Panc1 (cell line): ENCODE results near the gene CERS5. TPM values are rescaled to one million over a fixed set of nuclear protein-coding genes. Genes with fewer than 3 reads are reported as not detected.
A peak's percentile ranks its signal among the peaks of the same experiment; 100 is the strongest.

Experiments
- ATAC-seq: fragments of 200-7000 bp; cut with Tn5 transposase; 2 replicates; pipeline ENCODE4 v1.9.1; 2020; ENCODE audit warnings: mild to moderate bottlenecking, moderate library complexity
- BruUV-seq: library from RNA; stranded (reverse); fragments of 400-500 nt; replicated peaks from 2 replicates; lab custom pipeline; 2021; lab: Mats Ljungman, UMichigan
- CTCF ChIA-PET: fragments of 300-600 bp; sonication (Branson Sonifier 250); formaldehyde crosslinking; loops from one replicate; lab custom pipeline; 2022; ENCODE audit warnings: antibody characterized with exemption; lab: Charles Lee
- POLR2A ChIA-PET: fragments of 300-600 bp; sonication (Branson Sonifier 250); formaldehyde crosslinking; loops from one replicate; lab custom pipeline; 2022; ENCODE audit warnings: antibody characterized with exemption; lab: Charles Lee
- DNase-seq: peaks from one replicate; pipeline ENCODE4 v3.0.0-alpha.2; 2010; ENCODE audit warnings: low read depth, low spot score
- H3K27ac ChIP-seq: 2 replicates; pipeline ENCODE4 v1.5.1; 2011; ENCODE audit warnings: mild to moderate bottlenecking, low read length, inconsistent platforms
- H3K27me3 ChIP-seq: fragments of 200-500 bp; sonication (Bioruptor generic); 2 replicates; pipeline ENCODE4 v1.6.0; 2014; ENCODE audit warnings: low read length, inconsistent platforms; ENCODE audit not compliant: control insufficient read depth, insufficient read depth
- H3K36me3 ChIP-seq: fragments of 200-500 bp; sonication (Bioruptor generic); 2 replicates; pipeline ENCODE4 v1.5.1; 2014; ENCODE audit warnings: inconsistent platforms, mild to moderate bottlenecking, low read length, moderate library complexity; ENCODE audit not compliant: control insufficient read depth, insufficient read depth
- H3K4me1 ChIP-seq: 2 replicates; pipeline ENCODE4 v1.5.1; 2011; ENCODE audit warnings: inconsistent platforms, mild to moderate bottlenecking, low read length, moderate library complexity; ENCODE audit not compliant: control insufficient read depth, insufficient read depth
- H3K4me3 ChIP-seq, 2 experiments: 2 replicates each; pipeline ENCODE4 v1.5.1; 2011 to 2012; ENCODE audit warnings: low read depth in 2 of 2, low read length in 2 of 2, mild to moderate bottlenecking in 2 of 2, inconsistent platforms in 1 of 2, moderate library complexity in 1 of 2
- H3K9me3 ChIP-seq: fragments of 200-500 bp; sonication (Bioruptor generic); 2 replicates; pipeline ENCODE4 v1.5.1; 2014; ENCODE audit warnings: low read depth, mild to moderate bottlenecking, inconsistent platforms, low read length, moderate library complexity; ENCODE audit not compliant: control insufficient read depth, insufficient read depth
- POLR2AphosphoS5 ChIP-seq: IDR thresholded peaks from 2 replicates; pipeline ENCODE4 v1.6.1; 2012; ENCODE audit warnings: mild to moderate bottlenecking, low read depth, low read length, moderate library complexity
- REST ChIP-seq, 2 experiments: IDR thresholded peaks; 2 replicates each; pipeline ENCODE4 v1.6.1; 2011 to 2012; ENCODE audit warnings: low read depth in 2 of 2, control low read depth in 1 of 2, low read length in 1 of 2, mild to moderate bottlenecking in 1 of 2, moderate library complexity in 1 of 2; ENCODE audit not compliant: insufficient read depth in 1 of 2
- SIN3A ChIP-seq: IDR thresholded peaks from 2 replicates; pipeline ENCODE4 v1.6.1; 2012; ENCODE audit warnings: low read depth, mild to moderate bottlenecking, low read length, moderate library complexity, borderline replicate concordance; ENCODE audit not compliant: insufficient read depth
- TCF7L2 ChIP-seq: IDR thresholded peaks from 2 replicates; pipeline ENCODE4 v1.6.1; 2011; ENCODE audit warnings: mild to moderate bottlenecking, low read depth, low read length, inconsistent platforms
- in situ Hi-C: cut with HindIII; loops from 2 replicates; pipeline ENCODE4 v1.10.0; 2016; ENCODE audit warnings: low sequenced_read_pairs, low pct_unique_long_range_greater_than_20kb
- intact Hi-C: fragments of 100-400 bp; cut with micrococcal nuclease; formaldehyde crosslinking; loops from one replicate; pipeline ENCODE4 v1.10.0; 2022; ENCODE audit not compliant: unreplicated experiment
- total RNA-seq: library from RNA; stranded (reverse); gene quantifications from one replicate; pipeline ENCODE4 v1.2.1, GENCODE V29; 2021; ENCODE audit not compliant: unreplicated experiment
- TF ChIP-seq, protein P1 (sequence below): fragments of 450-650 bp; IDR thresholded peaks from 2 replicates; pipeline ENCODE4 v1.5.1; 2017; ENCODE audit warnings: mild to moderate bottlenecking

Gene CERS5
- total RNA-seq, 1 experiment from 2014 or later, result 50.5 TPM

- no peaks in the 10 kb centered on the region for H3K36me3 ChIP-seq
- intact Hi-C loops, result no loop called here
- peak overlapping the region; percentile 72; the same call in 1 of the 2 replicates for H3K27ac ChIP-seq
- BruUV-seq, result TSS peak; percentile 3
- ATAC-seq, result no peak
- peaks cover 20% of the 10 kb centered on the region for H3K4me1 ChIP-seq
- POLR2A ChIA-PET, result interaction anchor here (0.6 to 0.7 kb wide), 2 partner anchors 93 to 204 kb away, joined by 3 to 5 read pairs; no protein-coding TSS in a partner anchor
- TF ChIP-seq REST (IDR thresholded peaks at IDR 0.05; ENCODE audit: insufficient read depth in 1 of 2, low read depth in 2 of 2, low read length in 1 of 2) (no peak), SIN3A (no peak), POLR2AphosphoS5 (no peak), TCF7L2 (no peak)
- TF ChIP-seq, protein P1, sequence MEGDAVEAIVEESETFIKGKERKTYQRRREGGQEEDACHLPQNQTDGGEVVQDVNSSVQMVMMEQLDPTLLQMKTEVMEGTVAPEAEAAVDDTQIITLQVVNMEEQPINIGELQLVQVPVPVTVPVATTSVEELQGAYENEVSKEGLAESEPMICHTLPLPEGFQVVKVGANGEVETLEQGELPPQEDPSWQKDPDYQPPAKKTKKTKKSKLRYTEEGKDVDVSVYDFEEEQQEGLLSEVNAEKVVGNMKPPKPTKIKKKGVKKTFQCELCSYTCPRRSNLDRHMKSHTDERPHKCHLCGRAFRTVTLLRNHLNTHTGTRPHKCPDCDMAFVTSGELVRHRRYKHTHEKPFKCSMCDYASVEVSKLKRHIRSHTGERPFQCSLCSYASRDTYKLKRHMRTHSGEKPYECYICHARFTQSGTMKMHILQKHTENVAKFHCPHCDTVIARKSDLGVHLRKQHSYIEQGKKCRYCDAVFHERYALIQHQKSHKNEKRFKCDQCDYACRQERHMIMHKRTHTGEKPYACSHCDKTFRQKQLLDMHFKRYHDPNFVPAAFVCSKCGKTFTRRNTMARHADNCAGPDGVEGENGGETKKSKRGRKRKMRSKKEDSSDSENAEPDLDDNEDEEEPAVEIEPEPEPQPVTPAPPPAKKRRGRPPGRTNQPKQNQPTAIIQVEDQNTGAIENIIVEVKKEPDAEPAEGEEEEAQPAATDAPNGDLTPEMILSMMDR, result no peak
- H3K4me3 ChIP-seq, result no peak overlapping the region
- CTCF ChIA-PET, result no interaction called here
- in situ Hi-C loops, result no loop called here
- DNase-seq, result no peak
- H3K27me3 ChIP-seq, result no peaks in the 10 kb centered on the region
- H3K9me3 ChIP-seq, result no peaks in the 10 kb centered on the region
Measured at GRCh38 chr12:50203691-50204090, 36.5 kb upstream of the CERS5 start.

DNA sequence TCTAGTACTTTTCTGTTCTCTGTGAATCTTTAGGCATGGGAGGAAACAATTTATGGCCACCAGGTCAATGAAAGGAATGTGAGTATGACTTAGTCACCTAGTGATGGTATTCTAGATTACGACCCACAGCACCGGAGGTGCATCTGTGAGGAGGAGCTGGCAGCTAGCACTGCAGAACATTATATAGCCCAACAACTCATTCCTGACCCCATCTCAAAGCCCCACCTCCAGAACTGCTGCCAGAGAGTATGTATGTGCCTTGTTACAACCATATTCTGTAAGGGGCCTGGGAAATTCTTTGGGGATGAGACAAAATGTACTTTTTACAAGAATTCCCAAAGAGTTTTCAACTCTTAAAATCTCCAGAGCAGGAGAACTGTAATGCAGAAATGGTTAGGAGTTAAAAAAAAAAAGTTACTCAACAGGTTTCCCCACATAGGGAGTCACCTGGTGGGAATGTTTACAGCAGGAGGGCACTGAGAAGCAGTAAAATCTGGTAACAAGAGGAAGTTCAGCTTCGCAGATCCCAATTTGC, 34.9 kb upstream of the CERS5 start:
- Histone ChIP-seq H3K4me3 (no peak overlapping the region), H3K27ac (peak overlapping the region; percentile 85), H3K9me3 (no peaks in the 10 kb centered on the region), H3K36me3 (no peaks in the 10 kb centered on the region; the same call in 1 of the 2 replicates), H3K27me3 (no peaks in the 10 kb centered on the region), H3K4me1 (peaks cover 33% of the 10 kb centered on the region)
- DNase-seq (no peak), ATAC-seq (peak; percentile 97)
- ChIA-PET POLR2A (no interaction called here), CTCF (no interaction called here)
- intact Hi-C loops (no loop called here), in situ Hi-C loops (no loop called here)
- peak; percentile 44; the same call in 1 of the 2 replicates for TF ChIP-seq TCF7L2
- TF ChIP-seq REST (IDR thresholded peaks at IDR 0.05; ENCODE audit: insufficient read depth in 1 of 2, low read depth in 2 of 2, low read length in 1 of 2), result no peak
- TF ChIP-seq SIN3A, result no peak
- 0 out of 2 replicates have a peak, but pooled peaks have one; percentile 24 for TF ChIP-seq POLR2AphosphoS5
- TF ChIP-seq, protein P1, result no peak
- BruUV-seq, result no TSS peak
